GM15510 (cell line): Measurements from ENCODE around the gene CRADD.

Experiments used
- POLR2A ChIP-seq: IDR thresholded peaks from 3 replicates; pipeline ENCODE4 v1.6.1; 2011; ENCODE audit warnings: borderline replicate concordance; ENCODE audit not compliant: insufficient read length; ENCODE audit errors: extremely low read depth

The CRADD gene

DNA sequence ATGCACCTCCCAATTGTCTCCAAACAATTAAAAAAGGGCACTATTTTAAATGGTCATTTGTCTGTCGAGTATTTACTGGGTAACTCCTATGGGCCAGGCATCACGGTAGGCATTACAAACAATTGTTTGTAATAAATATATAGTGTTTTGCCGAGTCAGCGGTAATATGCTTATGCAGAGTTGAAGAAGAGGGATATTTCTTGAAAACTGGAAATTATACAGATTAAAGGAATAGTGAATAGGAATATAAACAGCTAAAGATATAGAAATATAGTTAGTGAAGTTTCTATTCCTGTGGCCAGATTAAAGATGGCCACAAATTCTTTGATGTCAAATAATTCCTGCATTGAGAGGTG is 13.5 kb upstream of the CRADD start:
- TF ChIP-seq POLR2A: no peak

DNA sequence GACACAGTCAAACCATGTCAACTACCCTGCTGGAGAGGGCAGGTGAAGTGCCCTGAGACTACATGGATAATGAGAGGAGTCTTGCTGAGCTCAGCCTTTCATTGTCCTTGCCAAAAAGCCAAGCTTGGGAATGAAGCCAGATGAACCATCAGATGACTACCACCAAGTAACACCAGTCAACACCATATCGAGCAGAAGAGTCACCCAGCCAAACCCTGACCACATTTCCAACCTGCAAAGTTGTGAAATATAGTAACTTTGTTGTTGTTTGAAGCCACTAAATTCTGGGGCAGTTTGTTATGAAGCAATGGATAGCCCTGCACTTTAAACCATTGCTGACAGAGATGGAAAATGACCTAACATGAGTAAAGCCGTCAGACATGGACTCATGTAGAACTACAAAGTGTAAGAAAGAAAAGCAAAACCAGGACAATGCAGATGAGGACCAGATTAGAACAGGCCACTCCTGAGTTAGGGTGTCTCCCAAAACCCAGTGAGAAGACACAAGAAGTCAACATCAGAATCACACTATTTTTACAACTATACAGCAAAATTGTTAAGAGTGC is 12.5 kb upstream of the CRADD start:
- no peak for TF ChIP-seq POLR2A

GRCh38 chr12:93667672-93668071 is 9.5 kb upstream of the CRADD start:
- TF ChIP-seq POLR2A: no peak

DNA sequence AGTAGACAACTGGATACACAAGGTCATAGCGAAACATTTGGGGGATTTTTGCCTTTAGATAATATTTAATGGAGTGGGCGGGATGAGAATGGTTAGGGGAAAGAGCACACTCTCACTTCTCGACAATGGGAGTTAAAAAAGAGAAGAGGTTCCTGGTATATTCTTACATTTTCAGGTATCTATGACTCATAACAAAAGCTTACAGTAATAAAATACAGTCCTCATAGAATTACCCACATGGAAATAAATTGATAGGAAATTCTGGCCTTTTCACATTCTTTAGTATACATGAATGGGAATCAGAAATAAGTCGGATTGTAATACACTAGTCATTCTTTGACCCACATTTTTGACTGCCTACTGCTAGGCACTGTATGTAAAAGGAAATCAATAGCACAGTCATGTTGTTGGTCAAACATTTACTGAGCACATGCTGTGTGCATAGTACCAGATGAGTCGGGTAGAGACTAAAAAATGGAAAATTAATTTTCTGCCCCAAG is 8.2 kb upstream of the CRADD start:
- no peak for TF ChIP-seq POLR2A

DNA sequence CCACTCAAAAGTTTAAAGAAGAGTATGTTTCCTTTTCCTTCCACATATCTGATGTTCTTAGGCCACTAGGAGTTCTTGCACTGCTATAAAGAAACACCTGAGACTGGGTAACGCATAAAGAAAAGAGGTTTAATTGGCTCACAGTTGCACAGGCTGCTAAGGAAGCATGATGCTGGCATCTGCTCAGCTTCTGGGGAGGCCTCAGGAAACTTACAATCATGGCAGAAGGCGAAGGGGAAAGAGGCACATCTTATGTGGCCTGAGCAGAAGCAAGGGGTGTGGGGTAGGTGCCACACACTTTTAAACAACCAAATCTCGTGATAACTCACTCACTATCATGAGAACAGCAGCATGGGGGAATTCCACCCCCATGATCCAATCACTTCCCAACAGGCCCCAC is 7.7 kb upstream of the CRADD start:
- no peak for TF ChIP-seq POLR2A

DNA sequence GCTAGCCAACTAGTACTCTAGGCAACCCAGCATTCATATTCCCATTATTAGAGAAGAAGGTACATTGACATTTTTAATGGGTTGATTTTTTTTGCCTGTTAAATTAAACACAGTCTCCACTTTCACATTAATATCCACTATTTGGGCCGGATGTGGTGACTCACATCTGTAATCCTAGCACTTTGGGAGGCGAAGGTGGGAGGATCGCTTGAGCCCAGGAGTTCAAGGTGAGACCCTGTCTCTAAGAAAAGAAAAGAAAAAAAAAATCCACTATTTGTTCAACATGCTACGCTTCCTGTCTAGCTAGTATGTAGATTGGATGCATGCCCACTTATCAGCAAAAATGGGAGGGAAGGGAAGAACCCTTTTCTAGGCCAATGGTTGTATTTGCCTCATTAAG is 7.1 kb upstream of the CRADD start:
- no peak for TF ChIP-seq POLR2A

GRCh38 chr12:93671044-93671443 is 6.1 kb upstream of the CRADD start:
- no peak for TF ChIP-seq POLR2A

DNA sequence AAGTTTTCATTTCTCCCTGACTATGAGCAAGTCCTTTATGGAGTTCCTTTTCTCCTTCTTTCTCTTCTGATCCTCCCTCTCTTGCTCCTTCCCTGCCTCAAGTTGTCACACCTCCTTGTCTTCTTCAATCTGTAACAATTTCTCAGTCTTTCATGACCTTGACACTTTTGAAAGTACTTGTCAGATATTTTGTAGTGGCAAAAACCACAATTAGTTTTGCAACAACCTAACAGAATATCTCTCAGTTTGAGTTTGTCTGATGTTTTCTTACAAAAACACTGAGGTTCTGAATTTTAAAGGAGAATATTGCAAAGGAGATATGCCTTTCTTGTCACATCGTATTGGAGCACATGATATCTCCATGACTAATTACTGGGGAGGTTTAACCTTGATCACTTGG is 4.1 kb upstream of the CRADD start:
- TF ChIP-seq POLR2A: no peak

DNA sequence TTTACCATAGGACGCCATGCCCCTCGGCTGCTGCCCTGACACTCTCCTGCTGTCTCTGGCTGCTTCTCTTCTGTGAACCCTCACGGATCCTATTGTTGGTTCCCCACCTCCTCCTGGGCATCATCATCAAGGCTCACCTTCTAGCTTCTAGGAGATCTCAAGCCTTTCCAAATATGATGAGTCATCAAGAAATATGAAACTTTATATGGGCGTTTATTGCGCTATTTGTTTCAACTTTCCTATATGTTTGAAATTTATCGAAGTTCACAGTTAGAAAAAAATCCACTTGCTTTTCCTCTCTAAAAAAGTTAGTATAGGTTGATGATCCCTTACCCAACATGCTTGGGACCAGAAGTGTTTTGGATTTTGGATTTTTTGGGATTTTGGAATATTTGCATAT is 2.8 kb upstream of the CRADD start:
- TF ChIP-seq POLR2A: no peak

DNA sequence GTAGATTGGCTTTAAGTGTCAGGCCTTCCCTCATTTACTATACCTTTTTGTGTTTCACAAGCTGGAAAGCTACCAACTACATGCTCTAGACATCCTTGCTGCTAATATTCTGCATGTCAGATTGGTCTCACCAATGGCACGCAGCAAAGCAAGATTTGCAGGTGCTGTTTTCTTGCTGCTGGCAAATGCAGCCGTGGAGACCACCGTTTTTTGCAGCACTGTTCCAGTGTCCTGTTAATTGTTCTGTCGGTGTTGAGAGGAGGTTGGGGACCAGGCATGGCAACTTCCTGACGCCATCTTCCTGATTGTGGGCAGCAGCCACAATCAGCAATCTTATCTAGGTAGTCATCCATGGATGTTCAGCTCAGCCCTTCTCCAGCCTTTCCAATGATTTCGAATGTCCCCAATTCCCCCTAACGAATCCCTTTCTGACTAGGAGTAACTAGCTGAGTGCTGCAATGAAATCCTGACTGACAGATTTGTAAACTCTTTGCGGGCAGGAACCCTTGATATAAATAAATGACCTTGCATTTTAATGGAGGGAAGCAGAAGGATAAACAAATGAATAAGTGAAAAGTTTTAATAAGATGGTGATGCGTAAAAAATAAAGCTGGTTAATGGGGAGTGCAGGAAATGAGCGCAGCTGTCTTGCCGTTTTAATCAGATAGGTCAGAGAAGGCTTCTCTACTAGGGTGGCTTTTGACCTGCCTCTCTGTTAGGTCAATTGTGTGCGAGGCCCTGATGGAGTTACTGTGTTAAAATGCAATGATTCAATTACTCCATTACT is 574 bp upstream of the CRADD start:
- TF ChIP-seq POLR2A: no peak

DNA sequence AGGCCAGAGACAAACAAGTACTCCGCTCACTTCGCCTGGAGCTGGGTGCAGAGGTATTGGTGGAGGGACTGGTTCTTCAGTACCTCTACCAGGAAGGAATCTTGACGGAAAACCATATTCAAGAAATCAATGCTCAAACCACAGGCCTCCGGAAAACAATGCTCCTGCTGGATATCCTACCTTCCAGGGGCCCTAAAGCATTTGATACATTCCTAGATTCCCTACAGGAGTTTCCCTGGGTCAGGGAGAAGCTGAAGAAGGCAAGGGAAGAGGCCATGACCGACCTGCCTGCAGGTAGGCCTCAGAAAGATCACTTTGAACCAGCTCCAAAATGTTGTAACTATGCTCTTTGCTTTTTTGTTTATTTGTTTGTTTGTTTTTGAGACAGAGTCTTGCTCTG is 1.6 kb downstream of the CRADD start:
- TF ChIP-seq POLR2A: no peak

DNA sequence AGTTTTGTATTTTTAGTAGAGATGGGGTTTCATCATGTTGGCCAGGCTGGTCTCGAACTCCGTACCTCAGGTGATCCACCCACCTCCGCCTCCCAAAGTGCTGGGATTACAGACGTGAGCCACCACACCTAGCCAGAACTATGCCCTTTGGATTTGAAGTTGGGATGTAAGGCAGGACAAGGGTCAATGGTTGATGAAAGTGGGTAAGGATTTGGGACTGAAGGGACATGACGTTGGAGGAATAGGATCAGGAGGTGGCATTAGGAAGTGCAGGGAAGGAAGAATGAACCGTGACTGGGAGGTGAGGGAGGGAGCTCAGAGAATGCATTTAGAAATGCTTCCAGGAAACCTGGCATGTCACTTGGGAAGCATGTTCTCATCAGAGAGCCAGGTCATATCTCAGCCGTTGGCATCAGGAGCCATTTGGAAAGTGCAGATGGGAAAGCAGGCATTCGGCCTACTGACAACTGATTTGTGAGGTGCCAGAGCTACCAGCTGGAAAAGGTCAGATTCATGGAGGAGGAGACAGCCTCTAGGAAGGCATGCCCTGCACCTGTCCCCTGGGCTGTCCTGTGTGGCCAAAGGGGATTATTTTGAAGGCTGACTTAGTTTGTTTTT is 2.2 kb downstream of the CRADD start:
- TF ChIP-seq POLR2A: no peak

GRCh38 chr12:93680006-93680405 is 2.8 kb downstream of the CRADD start:
- TF ChIP-seq POLR2A: no peak

DNA sequence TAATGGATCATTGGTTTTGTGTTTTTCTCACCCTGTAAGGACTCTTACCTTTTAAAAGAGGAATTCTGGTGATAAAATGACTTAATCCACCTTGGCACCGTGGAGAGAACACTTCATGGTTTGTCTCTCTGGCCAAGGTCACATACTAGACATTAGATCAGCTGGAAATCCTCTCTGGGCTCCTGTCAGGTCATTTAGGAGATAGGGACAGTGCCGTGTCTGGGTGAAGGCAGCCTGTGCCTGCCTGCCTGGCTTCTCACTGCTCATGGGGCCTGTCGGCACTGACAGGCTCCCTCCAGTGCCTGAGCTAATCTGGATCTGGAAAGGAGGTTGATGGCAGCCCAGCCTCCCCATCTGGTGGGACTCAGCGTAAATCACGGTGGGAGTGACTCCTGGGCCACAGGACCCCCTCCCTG is 5.7 kb downstream of the CRADD start:
- TF ChIP-seq POLR2A: no peak

GRCh38 chr12:93683410-93683809 is 6.2 kb downstream of the CRADD start:
- TF ChIP-seq POLR2A: no peak

DNA sequence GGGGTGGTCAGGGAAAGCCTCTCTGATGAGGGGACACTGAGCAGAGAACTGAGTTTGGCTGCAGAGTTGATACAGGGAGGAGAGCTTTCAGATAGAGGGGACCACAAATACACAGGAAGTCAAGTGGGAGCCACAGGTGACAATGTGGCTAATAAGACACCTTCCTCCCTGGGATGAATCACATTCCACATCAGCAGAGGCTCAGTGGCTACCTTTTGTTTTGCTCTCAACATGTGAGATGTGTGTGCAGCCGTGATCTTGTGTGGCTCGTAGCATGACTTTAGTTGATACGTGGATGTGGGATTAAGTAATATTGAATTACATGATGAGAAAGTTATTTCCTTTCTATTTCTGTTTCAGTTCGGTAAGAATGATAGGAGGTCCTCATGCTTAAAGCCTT is 7.5 kb downstream of the CRADD start:
- TF ChIP-seq POLR2A: no peak

DNA sequence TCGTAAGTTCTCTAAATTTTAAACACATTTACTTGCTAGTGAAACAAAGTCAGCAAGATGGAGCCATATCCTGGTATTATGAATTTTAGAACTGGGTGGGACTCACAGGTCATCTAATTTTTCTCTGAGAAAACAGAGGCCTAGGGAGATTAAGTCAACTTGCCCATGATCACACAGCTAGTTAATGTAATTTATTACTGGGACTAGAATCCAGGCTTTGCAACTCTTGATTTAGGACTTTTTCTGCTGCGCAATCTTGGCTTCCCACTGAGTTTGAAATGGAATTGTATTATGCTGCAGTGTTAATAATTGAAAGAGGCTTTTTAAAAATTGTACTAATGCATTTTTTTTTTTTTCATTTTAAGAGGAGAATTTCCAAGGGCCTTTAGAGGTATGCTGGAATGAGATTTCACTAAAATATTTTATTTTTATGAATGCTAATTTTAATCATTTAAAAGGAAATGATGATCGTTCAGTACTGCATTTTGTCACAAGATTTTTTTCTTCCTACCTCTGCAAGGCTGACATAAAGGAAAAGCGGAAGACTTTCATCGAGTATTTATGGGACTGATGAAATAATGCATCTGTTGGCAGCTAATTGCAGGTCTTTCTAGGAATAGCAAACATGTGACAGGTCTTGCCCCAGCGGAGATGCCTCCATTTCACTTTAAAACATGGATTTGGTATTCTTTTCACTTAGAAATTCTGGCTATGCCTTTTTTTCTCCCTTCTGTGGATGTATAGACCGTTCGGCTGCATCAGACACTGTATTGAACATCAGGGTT is 9.6 kb downstream of the CRADD start:
- no peak for TF ChIP-seq POLR2A
